Retinal pigment epithelial cell (primary cell): ENCODE data around the gene BEST4.

Experiments
- DNase-seq: peaks from one replicate; pipeline ENCODE4 v3.0.0-alpha.2; 2010; ENCODE audit warnings: low read depth
- H3K4me3 ChIP-seq: 2 replicates; pipeline ENCODE4 v1.5.1; 2011; ENCODE audit warnings: mild to moderate bottlenecking, low read length, control low read depth, moderate library complexity
- TF ChIP-seq, protein P1 (sequence below): conservative IDR thresholded peaks from 2 replicates; pipeline ENCODE4 v1.5.1; 2011; ENCODE audit warnings: low read depth, low read length, control low read depth, inconsistent platforms

Gene BEST4

DNA sequence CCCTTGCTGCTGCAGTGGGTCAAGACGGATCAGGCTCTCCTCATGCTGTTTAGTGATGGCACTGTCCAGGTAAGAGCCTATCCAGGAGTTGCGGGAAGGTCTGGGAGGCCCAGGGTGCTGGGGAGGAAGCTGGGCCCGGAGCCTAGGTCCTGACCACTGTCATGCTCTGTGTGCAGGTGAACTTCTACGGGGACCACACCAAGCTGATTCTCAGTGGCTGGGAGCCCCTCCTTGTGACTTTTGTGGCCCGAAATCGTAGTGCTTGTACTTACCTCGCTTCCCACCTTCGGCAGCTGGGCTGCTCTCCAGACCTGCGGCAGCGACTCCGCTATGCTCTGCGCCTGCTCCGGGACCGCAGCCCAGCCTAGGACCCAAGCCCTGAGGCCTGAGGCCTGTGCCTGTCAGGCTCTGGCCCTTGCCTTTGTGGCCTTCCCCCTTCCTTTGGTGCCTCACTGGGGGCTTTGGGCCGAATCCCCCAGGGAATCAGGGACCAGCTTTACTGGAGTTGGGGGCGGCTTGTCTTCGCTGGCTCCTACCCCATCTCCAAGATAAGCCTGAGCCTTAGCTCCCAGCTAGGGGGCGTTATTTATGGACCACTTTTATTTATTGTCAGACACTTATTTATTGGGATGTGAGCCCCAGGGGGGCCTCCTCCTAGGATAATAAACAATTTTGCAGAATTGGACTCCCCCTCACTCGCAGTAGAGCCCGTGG is 17.5 kb upstream of the BEST4 start:
- TF ChIP-seq, protein P1, sequence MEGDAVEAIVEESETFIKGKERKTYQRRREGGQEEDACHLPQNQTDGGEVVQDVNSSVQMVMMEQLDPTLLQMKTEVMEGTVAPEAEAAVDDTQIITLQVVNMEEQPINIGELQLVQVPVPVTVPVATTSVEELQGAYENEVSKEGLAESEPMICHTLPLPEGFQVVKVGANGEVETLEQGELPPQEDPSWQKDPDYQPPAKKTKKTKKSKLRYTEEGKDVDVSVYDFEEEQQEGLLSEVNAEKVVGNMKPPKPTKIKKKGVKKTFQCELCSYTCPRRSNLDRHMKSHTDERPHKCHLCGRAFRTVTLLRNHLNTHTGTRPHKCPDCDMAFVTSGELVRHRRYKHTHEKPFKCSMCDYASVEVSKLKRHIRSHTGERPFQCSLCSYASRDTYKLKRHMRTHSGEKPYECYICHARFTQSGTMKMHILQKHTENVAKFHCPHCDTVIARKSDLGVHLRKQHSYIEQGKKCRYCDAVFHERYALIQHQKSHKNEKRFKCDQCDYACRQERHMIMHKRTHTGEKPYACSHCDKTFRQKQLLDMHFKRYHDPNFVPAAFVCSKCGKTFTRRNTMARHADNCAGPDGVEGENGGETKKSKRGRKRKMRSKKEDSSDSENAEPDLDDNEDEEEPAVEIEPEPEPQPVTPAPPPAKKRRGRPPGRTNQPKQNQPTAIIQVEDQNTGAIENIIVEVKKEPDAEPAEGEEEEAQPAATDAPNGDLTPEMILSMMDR, result no peak

DNA sequence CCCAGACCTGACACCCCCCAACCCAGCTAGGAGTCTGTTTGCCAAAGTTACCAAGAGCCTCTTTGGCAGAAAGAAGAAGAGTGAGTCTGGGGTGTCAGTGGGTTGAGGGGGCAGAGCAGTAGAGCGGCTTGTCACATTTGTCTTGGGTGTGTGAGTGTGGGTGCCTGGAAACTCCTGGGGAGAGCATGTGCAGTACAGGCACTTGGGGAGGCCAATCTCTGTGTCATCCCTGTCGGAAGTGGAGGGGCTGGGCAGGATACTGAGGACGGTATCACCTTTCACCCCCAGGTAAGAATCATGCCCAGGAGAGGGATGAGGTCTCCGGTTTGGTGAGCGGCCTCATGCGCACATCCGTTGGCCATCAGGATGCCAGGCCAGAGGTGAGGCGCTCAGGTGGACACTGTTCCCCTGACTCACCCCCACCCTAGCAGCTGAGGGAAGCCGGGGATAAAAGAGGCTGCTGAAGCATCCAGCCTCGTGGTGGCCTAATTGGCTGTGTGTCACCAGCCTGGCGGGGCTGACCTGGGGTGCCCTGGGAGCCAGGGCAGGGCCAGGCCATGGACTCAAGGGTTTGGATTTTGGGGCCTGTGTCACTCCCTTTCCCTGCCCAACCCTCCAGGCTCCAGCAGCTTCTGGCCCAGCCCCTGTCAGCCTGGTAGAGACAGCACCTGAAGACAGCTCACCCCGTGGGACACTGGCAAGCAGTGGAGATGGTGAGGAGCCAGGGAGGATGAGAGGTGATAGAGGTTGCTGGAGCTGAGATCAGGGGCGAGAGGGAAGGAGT is 15.5 kb upstream of the BEST4 start:
- DNase-seq, result no peak
- TF ChIP-seq, protein P1, result no peak
- H3K4me3 ChIP-seq, result peak overlapping the region; percentile 2

More for the DNA sequence above, 17.5 kb upstream of the BEST4 start:
- no peak for DNase-seq
- H3K4me3 ChIP-seq, result no peak overlapping the region

DNA sequence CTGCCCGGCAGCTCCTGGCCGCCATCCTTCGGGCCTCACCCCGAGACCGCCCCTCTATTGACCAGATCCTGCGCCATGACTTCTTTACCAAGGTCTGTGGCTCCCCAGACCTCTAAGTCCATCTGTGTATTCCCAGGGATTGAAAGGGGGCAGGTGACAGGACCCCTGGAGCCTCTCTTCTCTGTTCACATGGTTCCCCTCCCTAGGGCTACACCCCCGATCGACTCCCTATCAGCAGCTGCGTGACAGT is 15.0 kb upstream of the BEST4 start:
- no peak for DNase-seq
- H3K4me3 ChIP-seq, result peak overlapping the region; percentile 2
- TF ChIP-seq, protein P1, result no peak

DNA sequence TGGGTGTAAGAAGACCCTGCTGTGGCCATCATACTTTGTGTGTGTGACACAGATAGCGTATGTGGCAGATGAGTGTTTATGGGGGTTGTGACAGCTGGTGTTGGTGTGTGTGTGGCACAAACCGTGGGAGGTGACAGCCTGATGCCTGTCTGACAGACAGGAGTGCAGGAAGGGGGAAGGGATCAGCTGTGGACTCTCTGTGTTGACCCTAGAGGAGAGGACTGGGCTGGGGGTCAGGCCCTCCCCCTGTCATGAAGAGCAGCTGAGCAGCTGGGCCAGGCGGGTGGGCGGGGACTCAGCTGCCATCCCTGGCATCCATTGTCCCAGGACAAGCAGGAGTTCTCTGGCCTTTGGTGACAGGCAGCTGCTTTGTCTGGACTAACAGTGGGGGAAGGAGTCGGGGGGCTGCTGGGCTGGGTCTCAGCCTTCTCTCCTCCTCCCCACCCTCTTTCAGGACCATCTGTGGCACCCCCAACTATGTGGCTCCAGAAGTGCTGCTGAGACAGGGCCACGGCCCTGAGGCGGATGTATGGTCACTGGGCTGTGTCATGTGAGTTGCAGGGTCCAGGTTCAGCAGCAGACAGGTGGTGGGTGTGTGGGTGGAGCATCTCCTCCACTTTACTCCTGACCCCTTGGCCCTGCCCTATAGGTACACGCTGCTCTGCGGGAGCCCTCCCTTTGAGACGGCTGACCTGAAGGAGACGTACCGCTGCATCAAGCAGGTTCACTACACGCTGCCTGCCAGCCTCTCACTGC is 14.5 kb upstream of the BEST4 start:
- peak overlapping the region; percentile 64 for H3K4me3 ChIP-seq
- TF ChIP-seq, protein P1, result no peak
- no peak for DNase-seq

DNA sequence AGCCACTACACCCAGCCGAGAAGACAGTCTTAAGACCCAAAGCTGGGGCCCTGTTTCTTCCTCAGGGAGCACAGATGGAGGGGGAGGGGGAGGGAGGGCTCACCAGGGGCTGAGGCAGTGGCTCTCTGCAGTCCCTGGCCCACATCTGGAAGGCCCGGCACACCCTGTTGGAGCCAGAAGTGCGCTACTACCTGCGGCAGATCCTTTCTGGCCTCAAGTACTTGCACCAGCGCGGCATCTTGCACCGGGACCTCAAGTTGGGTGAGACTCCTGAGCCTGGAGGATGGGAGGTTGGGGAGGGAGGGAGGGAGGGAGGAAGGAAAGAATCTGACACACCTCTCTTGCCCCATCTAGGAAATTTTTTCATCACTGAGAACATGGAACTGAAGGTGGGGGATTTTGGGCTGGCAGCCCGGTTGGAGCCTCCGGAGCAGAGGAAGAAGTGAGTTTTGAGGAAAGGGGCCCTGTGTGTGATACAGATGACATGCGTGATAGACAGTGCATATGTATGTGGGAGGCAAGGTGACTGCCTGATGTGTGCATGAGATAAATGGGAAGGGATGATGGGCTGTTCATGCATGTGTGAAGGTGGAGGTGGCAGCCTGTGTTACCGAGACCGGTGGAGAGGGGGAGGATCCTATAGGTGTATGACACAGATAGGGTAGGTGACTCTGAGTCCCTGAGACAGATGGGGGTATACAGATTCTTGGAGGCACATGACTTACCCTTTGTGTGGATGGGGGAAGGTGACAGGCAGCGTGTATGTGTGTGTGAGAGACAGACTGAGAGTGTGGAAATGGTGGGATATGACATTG is 13.7 kb upstream of the BEST4 start:
- DNase-seq, result no peak
- TF ChIP-seq, protein P1, result no peak

DNA sequence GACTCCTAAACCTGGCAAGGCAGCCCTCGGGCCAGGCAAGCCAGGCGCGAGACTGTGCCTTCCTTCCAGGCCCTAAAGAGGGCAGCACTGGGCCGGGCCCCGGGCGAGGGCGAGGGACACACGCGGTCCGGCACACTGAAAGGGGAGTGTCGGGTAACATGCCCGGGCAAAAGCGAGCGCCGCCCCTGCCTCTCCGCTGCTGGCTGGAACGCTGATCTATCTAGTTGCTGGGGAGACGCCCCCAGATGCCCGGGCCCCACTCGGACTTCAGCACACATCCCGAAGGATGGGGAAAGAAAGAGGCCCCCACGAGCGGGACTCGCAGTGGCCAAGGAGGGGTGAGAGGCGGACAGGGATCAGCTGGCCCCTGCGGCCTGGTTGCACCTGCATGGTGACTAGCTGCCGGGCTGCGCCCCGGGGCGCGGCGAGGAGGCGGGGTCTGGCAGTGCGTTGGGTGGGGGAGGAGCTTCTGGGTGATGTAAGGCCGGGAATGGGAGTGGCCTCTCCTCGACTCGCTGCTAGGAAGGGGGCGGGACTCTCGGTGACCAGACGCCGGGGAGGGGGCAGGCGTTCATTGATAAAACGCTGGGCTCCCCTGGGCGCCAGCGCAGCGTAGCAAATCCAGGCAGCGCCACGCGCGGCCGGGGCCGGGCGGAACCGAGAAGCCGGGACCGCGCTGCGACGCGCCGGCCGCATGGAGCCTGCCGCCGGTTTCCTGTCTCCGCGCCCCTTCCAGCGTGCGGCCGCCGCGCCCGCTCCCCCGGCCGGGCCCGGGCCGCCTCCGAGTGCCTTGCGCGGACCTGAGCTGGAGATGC is 12.0 kb upstream of the BEST4 start, which contains the start of gene PLK3:
Gene PLK3, plus strand, starts transcription at position 608 of the 815 bp plus-strand sequence. Its CDS starts 87 bp downstream, at position 695.
- TF ChIP-seq, protein P1, result peak; percentile 90
- peak within 1 kb of the TSS; percentile 84 for H3K4me3 ChIP-seq
- DNase-seq, result peak; percentile 93

More for the DNA sequence above, 13.7 kb upstream of the BEST4 start:
- H3K4me3 ChIP-seq, result peak overlapping the region; percentile 64
